K562 (cell line): ENCODE data around the gene NANS. TPM values are rescaled to one million over a fixed set of nuclear protein-coding genes. Genes with fewer than 3 reads are reported as not detected.

Source experiments
- ARID1B ChIP-seq: fragments of 450-650 bp; IDR thresholded peaks from 2 replicates; pipeline ENCODE4 v1.6.1; 2016; ENCODE audit warnings: antibody characterized with exemption, mild to moderate bottlenecking, inconsistent platforms
- CCAR2 ChIP-seq: fragments of 200-400 bp; formaldehyde crosslinking; IDR thresholded peaks from 2 replicates; pipeline ENCODE4 v1.6.1; 2017; ENCODE audit warnings: mild to moderate bottlenecking, low read depth, low read length
- DPF2 ChIP-seq: fragments of 450-650 bp; IDR thresholded peaks from 2 replicates; pipeline ENCODE4 v1.6.1; 2016
- EP400 ChIP-seq: fragments of 450-650 bp; IDR thresholded peaks from 2 replicates; pipeline ENCODE4 v1.6.1; 2017; ENCODE audit warnings: antibody characterized with exemption, mild to moderate bottlenecking, moderate library complexity
- ESRRA ChIP-seq: fragments of 450-650 bp; IDR thresholded peaks from 2 replicates; pipeline ENCODE4 v1.6.1; 2014; ENCODE audit warnings: low read depth, mild to moderate bottlenecking, moderate library complexity, borderline replicate concordance
- GTF2E2 ChIP-seq: fragments of 200-800 bp; sonication (Bioruptor generic); IDR thresholded peaks from 2 replicates; pipeline ENCODE4 v1.6.1; 2016; ENCODE audit warnings: missing genetic modification characterization, missing compliant biosample characterization
- IRF2 ChIP-seq: sonication (generic); formaldehyde crosslinking; IDR thresholded peaks from 2 replicates; pipeline ENCODE4 v1.8.1; 2022; ENCODE audit warnings: mild to moderate bottlenecking, missing genetic modification reagents
- JUN ChIP-seq, 2 experiments: sonication (generic) in 1 of 2; formaldehyde crosslinking in 1 of 2; IDR thresholded peaks; 2 replicates each; pipeline versions ENCODE4 v1.6.1 to v1.8.0; 2012 to 2022; ENCODE audit warnings: borderline replicate concordance in 2 of 2, mild to moderate bottlenecking in 2 of 2, improper control_type of control experiment in 1 of 2, low read depth in 1 of 2, low read length in 1 of 2, missing genetic modification reagents in 1 of 2
- MEF2D ChIP-seq: conservative IDR thresholded peaks from 2 replicates; pipeline ENCODE4 v1.6.1; 2016; ENCODE audit warnings: low read depth, missing genetic modification characterization, missing compliant biosample characterization
- MEIS2 ChIP-seq: fragments of 450-650 bp; IDR thresholded peaks from 2 replicates; pipeline ENCODE4 v1.6.1; 2014; ENCODE audit warnings: mild to moderate bottlenecking; ENCODE audit not compliant: partially characterized antibody
- MYC ChIP-seq, 2 experiments: fragments of 250-450 bp in 1 of 2; sonication (Bioruptor Pico) in 1 of 2; IDR thresholded peaks; 2 replicates each; pipeline versions ENCODE4 v1.5.1 to v1.6.1; 2012 to 2021; ENCODE audit warnings: low read depth in 2 of 2, borderline replicate concordance in 1 of 2, improper control_type of control experiment in 1 of 2, low read length in 1 of 2, mild to moderate bottlenecking in 1 of 2, moderate library complexity in 1 of 2
- POLR2B ChIP-seq: fragments of 450-650 bp; IDR thresholded peaks from 2 replicates; pipeline ENCODE4 v1.6.1; 2018; ENCODE audit warnings: low read depth; ENCODE audit not compliant: partially characterized antibody
- TBL1XR1 ChIP-seq, 2 experiments: IDR thresholded peaks; 2 replicates each; pipeline ENCODE4 v1.6.1; 2012; ENCODE audit warnings: improper control_type of control experiment in 2 of 2, low read length in 2 of 2, mild to moderate bottlenecking in 1 of 2
- YY1 ChIP-seq, 3 experiments: IDR thresholded peaks; 2 replicates each; pipeline ENCODE4 v1.6.1; 2011; ENCODE audit warnings: low read length in 2 of 3, mild to moderate bottlenecking in 2 of 3, moderate library complexity in 2 of 3, borderline replicate concordance in 1 of 3, control low read depth in 1 of 3, low read depth in 1 of 3; ENCODE audit not compliant: insufficient read depth in 3 of 3, insufficient replicate concordance in 2 of 3, control insufficient read depth in 1 of 3, insufficient read length in 1 of 3; ENCODE audit errors: extremely low read depth in 1 of 3
- ZNF146 ChIP-seq: IDR thresholded peaks from one replicate; pipeline ENCODE4 v1.6.1; 2018; ENCODE audit warnings: missing compliant biosample characterization; ENCODE audit not compliant: unreplicated experiment
- ZNF165 ChIP-seq: fragments of 250-450 bp; sonication (Bioruptor Pico); IDR thresholded peaks from 2 replicates; pipeline ENCODE4 v1.4.0; 2020; ENCODE audit warnings: borderline replicate concordance
- ZNF282 ChIP-seq: sonication (generic); formaldehyde crosslinking; IDR thresholded peaks from 2 replicates; pipeline ENCODE4 v1.8.1; 2023; ENCODE audit warnings: missing genetic modification reagents
- ZNF589 ChIP-seq: fragments of 200-800 bp; sonication (Bioruptor generic); IDR thresholded peaks from 2 replicates; pipeline ENCODE4 v1.6.1; 2016; ENCODE audit warnings: low read depth, missing genetic modification characterization, missing compliant biosample characterization
- polyA plus RNA-seq, 8 experiments: library from polyadenylated mRNA; depleted of rRNA in 4 of 8; stranded (reverse) in 5 of 8; unstranded in 3 of 8; fragments of >200 nt; fragmentation: Nextera tagmentation in 2 of 8; fragmentation: Illumina TruSeq in 1 of 8; extraction: Ambion mirVana in 2 of 8; extraction: Trizol in 1 of 8; gene quantifications; 2 replicates each; pipeline versions ENCODE4 v1.2.1 to v1.2.3, GENCODE V29; 2011 to 2014; ENCODE audit warnings: inconsistent platforms in 1 of 8, missing spikeins in 1 of 8
- total RNA-seq, 7 experiments: library from RNA; depleted of rRNA in 6 of 7; stranded (reverse); fragments of >200 nt in 6 of 7; fragmentation: Illumina TruSeq in 2 of 7; extraction: Trizol in 2 of 7; gene quantifications; 2 replicates each; pipeline versions ENCODE4 v1.2.1 to v1.2.3, GENCODE V29; 2011 to 2021; ENCODE audit warnings: low replicate concordance in 1 of 7
- TF ChIP-seq, protein P1 (sequence below): sonication (generic); formaldehyde crosslinking; IDR thresholded peaks from 2 replicates; pipeline ENCODE4 v1.9.0; 2022; ENCODE audit warnings: mild to moderate bottlenecking, missing genetic modification reagents
- TF ChIP-seq, protein P2 (sequence below): fragments of 450-650 bp; IDR thresholded peaks from 2 replicates; pipeline ENCODE4 v1.6.1; 2016; ENCODE audit warnings: missing biosample characterization, missing genetic modification characterization
- TF ChIP-seq, protein P3 (sequence below), 2 experiments: IDR thresholded peaks in 1 of 2; conservative IDR thresholded peaks in 1 of 2; 2 replicates each; pipeline ENCODE4 v1.6.1; 2016; ENCODE audit warnings: low read depth in 2 of 2, mild to moderate bottlenecking in 1 of 2, missing compliant biosample characterization in 1 of 2, missing genetic modification characterization in 1 of 2, moderate library complexity in 1 of 2

Gene NANS
- total and polyA plus RNA-seq, 9 of the 15 experiments (the other 6 are each of a cell fraction or from before 2014, with no cell fraction given) = 37.1 to 181 (median 137) TPM

DNA sequence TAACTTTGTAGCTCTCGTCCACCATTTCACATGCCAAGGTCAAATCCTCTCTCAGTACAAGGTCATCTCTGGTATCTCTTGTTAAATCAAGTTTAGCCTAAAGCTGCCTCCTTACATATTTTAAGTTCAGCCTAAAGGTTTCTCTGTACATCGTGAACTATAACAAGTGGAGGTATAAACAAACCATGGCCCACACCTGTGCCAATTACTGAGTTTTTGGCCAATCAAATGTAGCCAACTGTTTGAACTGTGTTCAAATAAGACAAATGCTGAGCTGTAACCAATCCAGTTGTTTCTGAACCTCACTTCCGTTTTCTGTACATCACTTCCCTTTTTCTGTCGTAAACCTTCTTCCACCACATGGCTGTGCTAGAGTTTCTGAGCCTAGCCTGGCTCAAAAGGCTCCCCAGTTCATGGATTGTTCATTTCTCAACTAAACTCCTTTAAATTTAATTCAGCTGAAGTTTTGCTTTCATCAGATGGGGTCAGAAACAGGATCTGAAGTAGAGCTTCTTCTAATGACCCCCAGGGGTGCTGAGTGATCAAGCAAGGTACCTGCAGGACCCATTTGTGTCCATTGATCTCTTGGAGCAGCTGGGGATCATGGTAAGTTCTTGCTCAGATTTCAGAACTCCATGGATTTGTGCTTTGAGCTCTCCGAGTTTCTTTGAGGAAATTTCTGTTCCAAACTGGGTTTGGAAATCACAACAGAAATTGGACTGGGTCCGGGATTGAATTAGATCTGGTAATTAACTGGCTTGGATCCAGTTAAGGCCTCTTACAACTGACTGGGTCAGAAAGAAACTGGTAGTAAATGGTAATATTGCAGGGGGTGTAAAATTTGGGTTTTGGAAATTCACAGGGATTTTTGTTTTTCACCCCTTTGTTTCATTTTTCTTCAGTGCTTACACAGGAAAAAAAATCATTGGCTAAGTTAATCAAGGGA, 11.0 kb upstream of the NANS start (continued):
- TF ChIP-seq YY1 (IDR thresholded peaks at IDR 0.05; ENCODE audit: borderline replicate concordance in 1 of 3, control insufficient read depth in 1 of 3, extremely low read depth in 1 of 3, insufficient read depth in 3 of 3, insufficient read length in 1 of 3, insufficient replicate concordance in 2 of 3, low read depth in 1 of 3, low read length in 2 of 3) (peak in 1 of 3 experiments; percentile 74), DPF2 (0 out of 2 replicates have a peak, but pooled peaks have one; percentile 29), POLR2B (peak; percentile 93), EP400 (peak; percentile 98), ZNF282 (CRISPR knock-in tag) (no peak), JUN (IDR thresholded peaks at IDR 0.05; ENCODE audit: borderline replicate concordance, low read depth, low read length) (peak; percentile 8; the same call in 1 of the 2 replicates), JUN (CRISPR knock-in tag; IDR thresholded peaks at IDR 0.05; ENCODE audit: borderline replicate concordance) (no peak), GTF2E2 (peak; percentile 73), CCAR2 (no peak), ESRRA (peak; percentile 99), TBL1XR1 (IDR thresholded peaks at IDR 0.05; ENCODE audit: low read length in 2 of 2) (peak in 1 of 2 experiments; percentile 46; a peak in 1 of 4 replicates), ZNF165 (CRISPR knock-in tag) (no peak), ARID1B (peak; percentile 12; the same call in 1 of the 2 replicates), ZNF589 (CRISPR knock-in tag) (peak; percentile 90; the same call in 1 of the 2 replicates), MEF2D (tag) (peak; percentile 73), MYC (IDR thresholded peaks at IDR 0.05; ENCODE audit: low read depth, low read length) (peak; percentile 98), MYC (CRISPR knock-in tag; IDR thresholded peaks at IDR 0.05; ENCODE audit: borderline replicate concordance, low read depth) (no peak; the same call in 1 of the 2 replicates), IRF2 (CRISPR knock-in tag) (no peak), ZNF146 (no peak), MEIS2 (peak; percentile 36)
- TF ChIP-seq, protein P1, sequence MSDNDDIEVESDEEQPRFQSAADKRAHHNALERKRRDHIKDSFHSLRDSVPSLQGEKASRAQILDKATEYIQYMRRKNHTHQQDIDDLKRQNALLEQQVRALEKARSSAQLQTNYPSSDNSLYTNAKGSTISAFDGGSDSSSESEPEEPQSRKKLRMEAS (CRISPR knock-in tag) = peak; percentile 65; the same call in 1 of the 2 replicates
- TF ChIP-seq, protein P2, sequence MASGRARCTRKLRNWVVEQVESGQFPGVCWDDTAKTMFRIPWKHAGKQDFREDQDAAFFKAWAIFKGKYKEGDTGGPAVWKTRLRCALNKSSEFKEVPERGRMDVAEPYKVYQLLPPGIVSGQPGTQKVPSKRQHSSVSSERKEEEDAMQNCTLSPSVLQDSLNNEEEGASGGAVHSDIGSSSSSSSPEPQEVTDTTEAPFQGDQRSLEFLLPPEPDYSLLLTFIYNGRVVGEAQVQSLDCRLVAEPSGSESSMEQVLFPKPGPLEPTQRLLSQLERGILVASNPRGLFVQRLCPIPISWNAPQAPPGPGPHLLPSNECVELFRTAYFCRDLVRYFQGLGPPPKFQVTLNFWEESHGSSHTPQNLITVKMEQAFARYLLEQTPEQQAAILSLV (tag) = peak; percentile 39
- TF ChIP-seq, protein P3, sequence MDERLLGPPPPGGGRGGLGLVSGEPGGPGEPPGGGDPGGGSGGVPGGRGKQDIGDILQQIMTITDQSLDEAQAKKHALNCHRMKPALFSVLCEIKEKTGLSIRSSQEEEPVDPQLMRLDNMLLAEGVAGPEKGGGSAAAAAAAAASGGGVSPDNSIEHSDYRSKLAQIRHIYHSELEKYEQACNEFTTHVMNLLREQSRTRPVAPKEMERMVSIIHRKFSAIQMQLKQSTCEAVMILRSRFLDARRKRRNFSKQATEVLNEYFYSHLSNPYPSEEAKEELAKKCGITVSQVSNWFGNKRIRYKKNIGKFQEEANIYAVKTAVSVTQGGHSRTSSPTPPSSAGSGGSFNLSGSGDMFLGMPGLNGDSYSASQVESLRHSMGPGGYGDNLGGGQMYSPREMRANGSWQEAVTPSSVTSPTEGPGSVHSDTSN (CRISPR knock-in tag; IDR thresholded peaks at IDR 0.05; ENCODE audit: low read depth) = no peak
- TF ChIP-seq, protein P3 (tag; conservative IDR thresholded peaks at IDR 0.05; ENCODE audit: low read depth) = peak; percentile 68
